Stromal cell of bone marrow (primary cell): ENCODE measurements around the gene PON3.
"Not testable (repeated sequence)": the region's sequence is repeated elsewhere in the genome, so short reads cannot be mapped to it uniquely, and the experiment has no call there.

ENCODE experiments used
- DNase-seq: peaks from one replicate; pipeline ENCODE4 v3.0.0-alpha.2; 2012; ENCODE audit warnings: low read depth

PON3 gene

GRCh38 chr7:95411666-95412065, 15.5 kb upstream of the PON3 start:
- no peak for DNase-seq

GRCh38 chr7:95411036-95411435, 14.9 kb upstream of the PON3 start:
- DNase-seq, result no peak

GRCh38 chr7:95407751-95408150, 11.6 kb upstream of the PON3 start:
- no peak for DNase-seq

DNA sequence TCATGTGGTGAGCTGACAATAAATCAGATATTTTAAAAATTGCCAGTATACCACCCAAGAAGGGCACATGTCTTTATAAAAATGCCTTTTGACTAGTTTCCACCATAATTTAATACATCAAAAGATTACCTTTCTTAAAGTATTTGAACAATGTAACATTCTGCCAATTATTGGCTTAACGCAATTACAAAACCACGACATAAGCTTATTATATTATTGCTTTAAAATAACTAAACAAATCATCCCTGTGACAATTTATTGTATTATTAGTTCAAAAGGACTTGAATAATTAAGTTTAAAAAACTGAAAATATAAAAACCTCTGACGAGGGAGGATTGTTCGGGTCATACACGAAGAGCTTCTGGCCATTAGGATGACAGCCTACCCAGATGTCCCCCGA, 9.6 kb upstream of the PON3 start:
- no peak for DNase-seq

- DNase-seq, result no peak
Observed at GRCh38 chr7:95405208-95405607, 9.0 kb upstream of the PON3 start.

DNA sequence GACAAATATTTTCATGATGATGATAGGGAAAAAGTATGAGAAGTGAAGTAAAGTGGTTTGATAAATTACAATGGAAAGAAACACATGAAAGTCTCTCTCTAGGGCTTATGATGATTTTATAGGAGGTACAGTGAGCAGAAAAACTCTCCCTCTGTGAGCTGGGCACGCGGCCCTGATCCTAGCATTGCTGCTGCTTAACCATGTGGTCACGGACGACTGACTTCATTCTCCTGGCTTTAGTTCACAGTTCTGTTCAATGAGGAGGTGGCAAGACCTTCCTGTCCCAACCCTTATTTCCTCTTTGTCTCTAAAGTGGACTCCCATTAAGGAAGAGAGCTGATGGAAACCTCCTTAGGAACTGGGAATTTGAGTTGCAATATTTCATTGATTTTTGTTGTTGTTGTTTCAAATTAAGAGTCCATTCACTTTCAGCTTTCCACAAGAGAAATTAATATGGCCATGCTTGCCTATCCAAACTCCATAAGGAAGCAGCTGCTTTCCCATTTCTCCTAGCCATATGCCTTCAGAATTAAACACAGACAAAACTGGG, 8.2 kb upstream of the PON3 start:
- DNase-seq, result no peak

- no peak for DNase-seq
Observed at GRCh38 chr7:95398155-95398940, 2.2 kb upstream of the PON3 start.

- DNase-seq, result no peak
Observed at GRCh38 chr7:95397381-95397780, 1.2 kb upstream of the PON3 start.

DNA sequence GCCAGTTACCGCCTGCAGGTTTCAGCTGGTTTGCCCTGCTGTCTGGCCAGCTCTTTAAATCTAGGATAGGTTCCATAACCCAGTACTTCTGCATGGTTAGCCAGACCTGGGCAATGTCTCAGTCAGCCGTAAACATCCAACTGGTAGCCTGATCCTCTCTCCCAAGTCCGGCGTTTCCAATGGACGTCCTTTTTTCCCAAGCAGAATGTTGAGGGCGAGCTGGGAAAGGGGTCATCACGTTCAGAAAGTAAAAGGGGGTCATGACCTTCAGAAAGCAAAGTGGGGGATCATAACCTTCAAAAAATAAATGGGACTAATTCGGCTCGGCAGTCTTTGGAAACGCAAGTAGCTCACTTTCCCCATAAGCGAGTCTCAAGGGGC, 430 bp downstream of the PON3 start:
- no peak for DNase-seq

DNA sequence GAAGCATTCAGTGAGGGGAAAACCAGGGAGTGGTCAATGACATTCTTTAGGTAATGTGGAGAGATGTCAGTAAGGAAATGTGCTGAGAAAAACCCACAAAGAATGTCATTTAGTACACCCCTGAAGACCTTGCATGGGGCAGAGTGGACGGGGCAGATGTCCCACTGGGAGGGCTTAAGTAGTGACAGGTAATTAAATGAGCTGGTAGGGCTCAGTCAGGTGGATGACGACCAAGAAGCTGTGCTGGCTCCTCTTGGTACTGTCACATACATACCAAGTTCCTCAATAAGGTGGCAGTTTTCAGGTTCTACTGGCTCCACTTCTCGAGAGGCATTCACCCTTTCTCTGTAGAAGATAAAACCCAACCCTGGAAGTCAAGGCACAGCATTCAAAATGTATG, 1.8 kb downstream of the PON3 start:
- DNase-seq, result no peak

DNA sequence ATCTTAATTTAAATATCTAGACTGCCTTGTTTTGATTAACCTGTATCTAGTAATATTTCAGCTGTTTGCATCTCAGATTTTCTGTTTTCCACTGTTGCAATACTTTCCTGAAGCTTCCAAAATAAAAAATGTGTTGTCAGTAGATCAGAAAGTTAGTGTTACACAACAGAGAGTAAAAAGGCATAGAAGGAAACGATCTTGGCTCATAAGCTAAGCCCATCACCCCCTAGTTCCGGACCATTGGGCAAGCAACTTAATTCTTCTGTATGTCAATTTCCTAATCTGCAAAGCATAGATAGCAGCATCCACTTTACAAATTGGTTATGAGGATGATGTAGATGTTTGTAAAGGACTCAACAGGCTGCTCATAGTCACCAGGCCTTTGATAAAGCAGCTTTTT, 4.4 kb downstream of the PON3 start:
- DNase-seq, result no peak

- no peak for DNase-seq
Observed at GRCh38 chr7:95389516-95389915, 6.7 kb downstream of the PON3 start.

GRCh38 chr7:95379457-95379856, 16.7 kb downstream of the PON3 start:
- not testable (repeated sequence) for DNase-seq

- no peak for DNase-seq
Observed at GRCh38 chr7:95376632-95377400, 19.4 kb downstream of the PON3 start.

DNA sequence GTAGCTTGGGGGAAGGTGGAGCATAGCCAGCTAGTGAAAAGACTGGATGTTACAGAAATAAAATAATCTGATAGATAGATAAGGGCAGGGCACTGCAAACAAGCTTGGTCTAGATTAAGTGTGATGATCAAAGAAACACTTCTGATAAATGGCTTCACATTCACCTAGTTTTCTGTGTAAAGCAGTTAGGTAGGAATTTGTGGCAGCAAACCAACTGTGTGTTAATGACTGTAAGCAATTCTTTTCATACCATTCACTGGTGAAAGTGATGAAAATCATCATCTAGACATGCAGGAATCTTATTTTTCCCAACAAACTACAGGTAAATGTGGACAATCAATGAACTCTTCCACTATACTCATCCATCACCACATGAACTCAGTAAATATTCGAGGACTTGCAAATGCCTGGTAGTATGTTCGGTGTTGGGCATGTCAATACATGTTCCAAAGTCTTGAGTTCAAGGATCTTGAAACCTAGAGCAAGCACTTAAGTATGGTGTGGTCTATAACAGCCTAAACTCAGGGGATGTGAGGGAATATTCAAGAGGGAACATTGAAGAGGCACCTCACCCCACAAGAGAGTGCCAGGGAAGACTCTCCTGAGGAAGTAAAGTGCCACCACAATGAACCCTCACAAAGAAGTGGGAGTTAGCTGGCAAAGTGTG, 20.5 kb downstream of the PON3 start:
- no peak for DNase-seq

DNA sequence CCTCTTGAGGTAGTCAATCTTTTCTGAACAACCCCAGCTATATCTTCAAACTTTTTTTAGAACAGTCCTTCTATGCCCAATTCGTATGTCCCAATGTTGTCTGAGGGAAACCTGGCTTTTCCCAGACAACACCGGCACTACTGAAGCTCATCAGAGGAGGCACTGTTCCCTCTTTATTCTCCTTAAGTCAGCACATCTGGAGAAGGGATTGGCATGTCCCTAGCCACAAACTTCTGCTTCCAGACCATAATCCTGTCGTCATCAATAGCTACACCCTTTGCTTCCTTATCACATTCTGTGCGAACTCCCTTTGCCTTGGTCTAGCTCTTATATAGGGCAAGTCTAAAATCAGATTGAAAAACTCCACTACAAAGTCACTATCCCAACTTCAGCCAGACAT, 22.9 kb downstream of the PON3 start:
- DNase-seq, result no peak

GRCh38 chr7:95368235-95368634, 27.9 kb downstream of the PON3 start:
- no peak for DNase-seq

DNA sequence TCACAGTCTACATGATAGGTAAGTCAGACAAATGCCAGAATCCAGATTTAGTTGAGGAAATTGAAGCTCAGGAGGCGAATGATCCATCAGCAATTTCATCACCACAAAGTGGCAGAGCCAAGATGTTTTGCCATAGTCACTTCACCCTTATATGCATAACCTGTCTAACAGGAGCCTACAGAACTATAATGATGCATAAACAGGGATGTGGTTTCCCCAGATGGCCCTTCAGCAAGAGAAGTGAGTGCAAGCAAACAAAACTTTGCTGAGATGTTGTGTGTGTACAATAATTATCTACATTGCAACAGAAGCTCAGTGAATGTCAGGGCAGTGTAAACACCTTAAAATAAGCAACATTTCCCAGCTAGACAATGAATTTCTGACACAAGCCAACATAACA, 28.6 kb downstream of the PON3 start:
- DNase-seq, result no peak

DNA sequence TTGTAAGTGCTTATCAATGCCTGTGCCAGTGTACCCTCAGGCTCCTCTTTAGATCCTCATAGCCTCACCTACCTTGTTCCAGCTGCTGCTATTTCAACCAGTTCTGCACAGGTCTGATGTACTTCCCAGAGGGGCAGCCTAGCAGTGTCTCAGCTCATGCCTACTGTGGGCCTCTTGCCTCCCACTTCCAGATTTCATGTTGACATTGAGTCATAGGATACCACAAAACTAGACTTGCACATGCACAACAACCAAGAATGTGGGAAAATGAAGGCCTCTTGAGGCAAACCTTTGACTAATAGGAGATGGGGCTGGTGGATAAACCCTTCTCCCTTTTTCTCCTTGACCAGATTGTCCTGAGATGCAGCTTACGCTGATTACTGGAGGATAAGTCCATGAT, 31.0 kb downstream of the PON3 start:
- peak; percentile 38 for DNase-seq

GRCh38 chr7:95357623-95358022, 38.6 kb downstream of the PON3 start:
- DNase-seq, result no peak

GRCh38 chr7:95342642-95343307, 53.4 kb downstream of the PON3 start:
- DNase-seq, result no peak

GRCh38 chr7:95342029-95342428, 54.1 kb downstream of the PON3 start:
- DNase-seq, result no peak
